GM21526 (cell line): ENCODE results near the gene TBX4.
"Not testable (repeated sequence)": the region's sequence is repeated elsewhere in the genome, so short reads cannot be mapped to it uniquely, and the experiment has no call there.

Source experiments
- ATAC-seq: cut with Tn5 transposase; IDR thresholded peaks from one replicate; pipeline ENCODE4 v1.9.1; 2021; ENCODE audit warnings: moderate library complexity; ENCODE audit not compliant: unreplicated experiment, low FRiP score

Gene TBX4

GRCh38 chr17:61496174-61496956, 44.1 kb downstream of the TBX4 start:
- no peak for ATAC-seq

- no peak for ATAC-seq
These were observed 44.9 kb downstream of the TBX4 start for GRCh38 chr17:61496957-61497653.

DNA sequence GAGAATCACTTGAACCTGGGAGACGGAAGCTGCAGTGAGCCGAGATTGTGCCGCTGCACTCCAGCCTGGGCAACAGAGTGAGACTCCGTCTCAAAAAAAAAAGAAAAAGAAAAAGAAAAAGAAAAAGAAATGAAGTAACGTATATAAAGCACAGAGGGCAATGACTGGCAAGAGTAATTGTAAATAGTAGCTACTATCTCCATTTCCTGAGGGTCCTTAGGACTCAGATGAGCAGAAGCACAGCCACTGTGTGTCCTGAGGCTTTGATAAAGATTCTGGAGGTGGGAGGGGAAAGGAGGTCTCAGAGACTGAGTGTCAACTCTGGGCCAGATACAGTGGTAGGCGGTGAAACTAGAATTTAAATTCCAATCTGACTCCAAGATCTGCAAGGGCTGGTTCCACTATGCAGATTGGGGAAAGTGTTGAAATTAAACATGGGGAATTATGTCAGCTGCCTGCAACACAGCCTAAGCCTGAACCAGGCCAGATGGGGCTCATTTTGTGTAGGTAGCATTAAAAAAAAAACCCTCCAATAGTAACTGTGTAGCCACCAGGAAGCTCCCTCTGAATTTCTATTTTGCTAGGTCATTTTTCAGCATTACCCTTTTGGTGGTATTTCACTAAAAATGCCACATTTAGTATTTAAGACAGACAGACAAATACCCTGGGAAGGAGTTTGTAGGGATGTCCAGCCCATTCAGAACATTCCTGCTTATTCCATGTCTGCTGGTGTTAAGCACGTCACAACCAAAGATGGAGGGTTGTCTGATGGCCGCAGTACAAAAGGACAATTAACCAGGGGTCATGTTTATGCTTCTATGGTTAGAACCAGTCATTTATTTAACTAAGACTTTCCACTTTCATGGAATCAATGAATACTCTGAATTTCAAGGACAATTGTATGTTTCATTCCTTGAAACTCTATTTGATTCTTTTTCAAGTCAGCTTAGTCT, 46.1 kb downstream of the TBX4 start:
- ATAC-seq, result no peak

DNA sequence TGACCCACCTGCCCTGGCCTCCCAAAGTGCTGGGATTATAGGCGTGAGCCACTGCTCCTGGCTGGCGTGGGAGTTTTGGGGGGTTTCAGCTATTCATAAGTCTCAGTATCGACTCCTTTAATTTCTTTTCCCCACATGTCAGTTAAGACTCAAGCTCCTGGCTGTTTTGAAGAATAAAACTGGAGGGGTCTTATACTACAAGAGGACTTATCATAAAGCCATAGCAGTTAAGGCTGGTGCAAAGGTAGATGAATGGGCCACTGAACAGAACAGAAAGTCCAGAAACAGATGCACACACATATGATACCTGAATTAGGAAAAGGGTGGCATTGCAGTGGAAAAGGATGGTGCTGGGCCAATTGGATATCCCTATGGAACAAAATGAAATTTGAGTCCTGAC, 47.4 kb downstream of the TBX4 start:
- ATAC-seq, result no peak

DNA sequence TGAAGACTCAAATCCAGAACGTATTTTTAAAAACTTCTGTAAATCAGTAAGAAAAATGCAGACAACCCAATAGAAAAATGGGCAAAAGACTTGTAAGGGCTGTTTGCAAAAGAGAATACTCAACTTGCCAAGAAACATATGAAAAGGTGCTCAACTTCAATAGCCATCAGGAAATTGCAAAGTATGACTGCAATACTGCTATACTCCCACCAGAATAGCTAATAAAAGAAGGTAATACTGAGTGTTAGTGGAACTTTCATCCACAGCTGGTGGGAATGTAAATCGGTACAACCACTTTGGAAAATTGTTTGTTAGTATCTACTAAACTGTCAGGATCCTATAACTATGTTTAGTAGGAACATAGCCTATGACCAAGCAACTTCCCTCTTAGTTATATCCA, 48.1 kb downstream of the TBX4 start:
- ATAC-seq, result no peak

DNA sequence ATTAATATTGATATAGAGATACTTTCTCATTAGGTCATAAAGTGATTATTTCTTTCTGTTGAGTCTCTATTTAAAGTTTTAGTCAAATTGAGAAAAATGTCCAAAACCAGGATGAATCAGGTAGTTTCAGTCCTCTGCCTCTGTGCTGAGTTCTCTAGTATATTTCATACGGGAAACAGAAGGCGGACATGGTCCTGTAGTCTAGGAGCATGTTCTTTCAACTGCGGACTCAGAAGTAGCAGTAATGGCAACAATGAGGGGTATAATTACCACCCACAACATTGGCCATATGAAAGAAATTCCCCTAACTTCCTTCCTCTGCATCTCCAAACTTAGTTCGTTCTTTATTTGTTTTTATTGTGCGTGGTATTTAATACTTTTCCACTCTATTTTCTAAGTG, 50.1 kb downstream of the TBX4 start:
- no peak for ATAC-seq

DNA sequence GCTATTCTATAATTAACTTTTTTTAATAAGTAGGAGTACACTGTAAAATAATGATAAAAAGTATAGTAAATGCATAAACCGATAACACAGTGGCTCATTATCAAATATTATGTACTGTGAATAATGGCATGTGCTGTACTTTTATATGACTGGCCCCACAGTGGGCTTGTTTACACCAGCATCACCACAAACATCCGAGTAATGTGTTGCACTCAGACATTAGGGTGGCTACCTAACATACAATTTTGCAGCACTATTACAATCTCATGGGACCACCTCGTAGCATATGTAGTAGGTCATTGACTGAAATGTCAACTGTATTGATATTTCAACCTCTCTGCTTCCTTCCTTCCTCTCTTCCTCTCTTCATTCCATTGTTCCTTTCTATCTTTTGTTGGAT, 51.7 kb downstream of the TBX4 start:
- ATAC-seq, result no peak

DNA sequence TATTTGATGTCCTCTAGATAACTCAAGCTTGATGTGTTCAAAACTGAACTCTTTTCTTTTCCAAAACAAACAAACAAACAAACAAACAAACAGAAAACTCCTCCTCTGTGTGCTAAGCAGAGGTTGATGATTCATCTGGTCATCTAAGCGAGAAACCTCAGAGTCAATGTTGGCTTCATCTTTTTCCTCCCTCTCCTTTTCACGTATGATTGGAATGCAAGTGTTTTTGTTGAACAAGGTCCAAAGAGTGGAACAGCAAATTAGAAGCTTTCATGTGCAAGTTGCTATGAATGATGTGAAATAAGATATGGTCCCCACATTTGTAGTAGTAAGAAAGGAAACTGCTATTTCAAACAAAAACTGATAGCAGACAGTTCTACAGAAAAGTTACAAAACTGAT, 52.5 kb downstream of the TBX4 start:
- no peak for ATAC-seq

GRCh38 chr17:61505846-61506627, 53.8 kb downstream of the TBX4 start:
- ATAC-seq, result no peak

DNA sequence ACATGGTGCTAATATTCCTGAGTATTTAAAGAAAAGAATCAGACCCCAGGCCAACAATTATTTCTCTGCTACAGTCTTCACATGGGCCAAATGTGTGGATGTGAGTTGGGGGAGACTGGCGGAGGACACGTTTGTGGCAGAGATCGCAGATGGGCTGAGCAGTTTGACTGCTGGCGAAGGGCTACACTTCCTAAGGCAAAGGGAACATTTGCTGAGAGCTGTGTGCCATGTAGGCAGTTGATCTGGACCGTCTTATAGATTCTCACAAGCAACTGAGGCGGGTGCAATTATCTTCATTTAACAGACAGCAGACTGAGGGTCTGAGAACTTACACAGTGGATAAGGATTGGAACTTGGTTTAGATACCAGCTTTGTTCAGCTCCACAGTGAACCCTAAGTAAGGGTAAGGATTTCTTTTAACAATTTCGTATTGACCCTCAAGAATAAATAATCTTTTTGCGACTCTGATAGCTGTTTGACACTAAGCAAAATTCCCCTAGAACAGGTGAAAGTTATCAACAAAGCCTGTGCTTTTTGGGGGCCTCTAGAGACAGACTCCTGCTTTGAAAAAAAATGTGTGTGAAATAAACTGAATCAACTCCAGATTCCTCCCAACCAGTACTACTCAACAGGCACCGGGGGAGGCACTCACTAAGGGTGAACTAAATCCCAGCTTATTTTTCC, 55.3 kb downstream of the TBX4 start:
- no peak for ATAC-seq

- ATAC-seq, result no peak
These were observed 56.7 kb downstream of the TBX4 start for GRCh38 chr17:61508912-61509311.

DNA sequence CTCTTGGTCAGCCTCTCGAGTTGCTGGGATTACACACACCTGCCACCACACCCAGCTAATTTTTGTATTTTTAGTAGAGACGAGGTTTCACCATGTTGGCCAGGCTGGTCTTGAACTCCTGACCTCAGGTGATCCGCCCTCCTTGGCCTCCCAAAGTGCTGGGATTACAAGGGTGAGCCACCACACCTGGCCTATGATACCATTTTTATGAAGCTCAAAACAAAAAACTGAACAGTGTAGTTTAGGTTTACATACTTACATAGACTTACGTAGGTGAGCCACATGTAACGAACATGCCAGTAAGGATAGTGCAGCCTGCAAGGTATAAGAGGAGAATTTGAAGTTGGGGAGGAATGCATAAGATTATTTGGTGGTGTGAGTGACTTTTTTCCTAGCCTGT, 57.2 kb downstream of the TBX4 start:
- ATAC-seq, result not testable (repeated sequence)

GRCh38 chr17:61510237-61510636, 58.0 kb downstream of the TBX4 start:
- ATAC-seq, result no peak

- no peak for ATAC-seq
These were observed 58.8 kb downstream of the TBX4 start for GRCh38 chr17:61510991-61511390.

- ATAC-seq, result no peak
These were observed 59.4 kb downstream of the TBX4 start for GRCh38 chr17:61511480-61512182.

DNA sequence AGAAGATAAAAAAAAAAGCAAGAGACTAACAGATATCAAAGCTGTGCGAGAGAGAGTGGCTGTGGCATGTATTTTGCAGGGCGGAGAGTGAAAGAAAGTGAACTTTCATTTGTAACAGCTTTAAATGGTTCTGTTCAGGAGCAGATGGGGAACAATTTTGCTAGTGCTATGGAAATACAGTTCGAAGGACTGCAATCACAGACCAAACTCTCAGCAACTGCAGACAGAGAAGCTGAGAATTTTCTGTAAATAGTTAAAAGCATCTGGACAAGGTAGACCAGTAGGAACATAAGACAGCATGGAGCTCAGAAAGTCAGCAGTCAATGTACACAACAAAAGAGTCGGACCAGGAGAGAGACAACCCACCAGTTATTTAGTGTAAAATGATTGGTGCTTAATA, 62.3 kb downstream of the TBX4 start:
- no peak for ATAC-seq

DNA sequence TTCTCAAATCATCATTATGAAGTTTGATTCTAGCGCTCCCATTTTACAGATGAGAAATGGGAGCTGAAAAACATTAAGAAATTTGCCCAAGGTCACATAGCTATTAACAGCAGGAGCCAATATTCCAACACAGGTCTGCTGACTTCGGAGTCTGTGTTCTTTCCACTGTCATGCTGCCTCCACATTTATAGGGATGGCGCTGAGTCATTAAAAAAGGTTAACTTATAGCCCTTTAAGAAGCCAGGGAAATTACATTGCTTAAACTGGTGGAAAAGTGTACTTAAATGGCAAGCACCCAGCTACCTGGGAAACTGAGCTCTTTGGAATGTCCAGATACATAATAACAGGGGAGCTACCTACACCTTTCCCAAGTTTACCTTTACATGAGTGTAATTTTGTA, 65.0 kb downstream of the TBX4 start:
- no peak for ATAC-seq

DNA sequence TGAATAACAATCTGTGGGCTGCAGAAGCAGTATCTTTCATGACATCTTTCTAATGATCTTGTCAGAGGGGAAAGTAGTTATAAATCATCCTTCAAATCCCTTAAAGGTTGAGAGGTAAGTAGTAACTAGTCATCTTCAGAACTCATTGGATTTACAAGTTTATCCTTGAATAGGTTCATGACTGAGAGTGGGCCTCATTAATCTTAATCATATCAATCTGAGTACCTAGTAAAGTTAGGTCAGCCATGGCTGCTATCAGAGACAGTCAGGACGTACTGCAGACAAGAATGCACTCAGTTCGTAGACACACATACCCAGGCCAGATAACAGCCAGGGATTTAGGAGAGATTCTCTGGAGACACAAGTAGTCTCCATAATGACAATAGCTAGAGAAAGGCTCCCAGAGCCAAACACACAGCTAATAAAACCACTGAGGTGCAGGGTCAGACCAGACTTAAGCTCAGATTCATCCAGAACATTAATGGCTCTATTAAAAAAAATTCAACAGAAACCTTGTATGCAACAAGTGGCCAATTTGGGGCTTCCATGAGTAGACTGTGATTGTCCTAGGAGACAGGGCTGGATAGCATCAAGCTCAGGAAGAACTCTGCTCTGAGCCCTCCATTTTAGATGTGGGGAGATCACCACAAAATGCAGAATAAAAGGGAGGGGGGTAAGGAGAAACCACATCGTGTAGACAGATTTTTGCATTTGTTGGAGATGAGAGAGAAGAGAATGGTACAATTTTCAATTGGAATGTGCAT, 65.8 kb downstream of the TBX4 start:
- no peak for ATAC-seq
